Activated T-cell treated with anti-CD3 and anti-CD28 coated beads, Interleukin-2, amount 50 U/mL, for 1 hour (primary cell): Measurements from ENCODE around the gene TBX2.

Experiments
- DNase-seq: peaks from one replicate; pipeline ENCODE4 v3.0.0-alpha.2; 2020

Gene TBX2

DNA sequence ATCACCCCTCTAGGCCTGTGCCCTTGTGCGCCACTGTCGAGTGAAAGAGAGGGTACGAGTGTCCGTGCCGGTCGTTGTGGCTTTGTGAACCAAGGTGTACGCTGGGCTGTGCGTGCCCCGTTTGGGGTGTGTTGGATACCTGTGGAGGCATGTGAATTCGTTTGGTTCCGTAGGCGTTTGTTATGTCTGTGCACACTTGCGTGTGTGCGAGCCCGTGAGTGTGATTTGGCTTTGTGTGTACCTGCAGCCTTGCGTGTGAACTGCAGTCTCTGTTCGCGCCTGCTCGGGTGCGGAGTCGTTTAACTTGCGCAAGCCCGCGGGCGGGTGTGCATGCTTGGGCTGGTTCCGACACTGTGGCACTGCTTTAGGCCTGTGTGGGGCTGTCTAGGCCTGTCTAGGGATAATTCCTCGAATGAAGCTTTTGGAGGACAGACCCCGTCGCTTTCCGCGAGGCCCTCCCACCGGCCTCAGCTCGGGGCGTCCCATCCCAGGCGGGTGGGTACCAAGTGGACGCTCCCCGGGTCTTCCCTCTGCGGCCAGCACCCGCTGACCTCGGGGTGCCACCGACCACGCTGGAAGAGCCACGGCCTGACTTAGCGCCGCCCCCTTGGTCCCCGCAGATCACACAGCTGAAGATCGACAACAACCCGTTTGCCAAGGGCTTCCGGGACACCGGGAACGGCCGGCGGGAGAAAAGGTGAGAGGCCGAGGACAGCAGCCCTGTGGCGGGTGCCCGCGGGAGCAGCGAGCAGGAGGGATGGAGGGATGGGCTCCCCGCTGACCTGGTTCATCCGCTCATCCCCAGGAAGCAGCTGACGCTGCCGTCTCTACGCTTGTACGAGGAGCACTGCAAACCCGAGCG, 4.4 kb downstream of the TBX2 start:
- DNase-seq, result peak; percentile 36

DNA sequence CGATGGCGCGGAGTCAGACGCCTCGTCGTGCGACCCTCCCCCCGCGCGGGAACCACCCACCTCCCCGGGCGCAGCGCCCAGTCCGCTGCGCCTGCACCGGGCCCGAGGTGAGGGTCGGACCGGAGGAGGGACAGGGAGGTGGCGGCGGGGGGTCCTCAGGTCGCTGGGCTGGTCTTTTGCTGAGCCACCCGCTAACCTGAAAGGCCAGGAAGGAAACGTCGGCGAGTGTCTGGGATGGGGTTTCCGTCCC, 4.9 kb downstream of the TBX2 start:
- no peak for DNase-seq

DNA sequence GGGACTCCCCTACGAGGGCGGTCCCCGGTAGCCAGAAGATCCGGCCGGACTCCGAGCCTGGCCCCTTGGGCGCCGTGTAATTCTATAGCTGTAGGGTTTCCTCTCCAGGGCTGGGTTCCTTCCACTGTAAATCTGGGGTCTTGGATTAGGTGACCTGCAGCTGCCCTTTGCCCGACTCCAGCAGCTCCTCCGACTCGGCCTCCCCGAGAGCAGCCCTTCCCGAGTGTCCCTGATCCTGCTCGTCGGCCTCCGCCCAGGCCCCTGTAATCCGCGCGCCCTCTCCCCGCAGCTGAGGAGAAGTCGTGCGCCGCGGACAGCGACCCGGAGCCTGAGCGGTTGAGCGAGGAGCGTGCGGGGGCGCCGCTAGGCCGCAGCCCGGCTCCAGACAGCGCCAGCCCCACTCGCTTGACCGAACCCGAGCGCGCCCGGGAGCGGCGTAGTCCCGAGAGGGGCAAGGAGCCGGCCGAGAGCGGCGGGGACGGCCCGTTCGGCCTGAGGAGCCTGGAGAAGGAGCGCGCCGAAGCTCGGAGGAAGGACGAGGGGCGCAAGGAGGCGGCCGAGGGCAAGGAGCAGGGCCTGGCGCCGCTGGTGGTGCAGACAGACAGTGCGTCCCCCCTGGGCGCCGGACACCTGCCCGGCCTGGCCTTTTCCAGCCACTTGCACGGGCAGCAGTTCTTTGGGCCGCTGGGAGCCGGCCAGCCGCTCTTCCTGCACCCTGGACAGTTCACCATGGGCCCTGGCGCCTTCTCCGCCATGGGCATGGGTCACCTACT, 5.5 kb downstream of the TBX2 start:
- peak; percentile 21 for DNase-seq

DNA sequence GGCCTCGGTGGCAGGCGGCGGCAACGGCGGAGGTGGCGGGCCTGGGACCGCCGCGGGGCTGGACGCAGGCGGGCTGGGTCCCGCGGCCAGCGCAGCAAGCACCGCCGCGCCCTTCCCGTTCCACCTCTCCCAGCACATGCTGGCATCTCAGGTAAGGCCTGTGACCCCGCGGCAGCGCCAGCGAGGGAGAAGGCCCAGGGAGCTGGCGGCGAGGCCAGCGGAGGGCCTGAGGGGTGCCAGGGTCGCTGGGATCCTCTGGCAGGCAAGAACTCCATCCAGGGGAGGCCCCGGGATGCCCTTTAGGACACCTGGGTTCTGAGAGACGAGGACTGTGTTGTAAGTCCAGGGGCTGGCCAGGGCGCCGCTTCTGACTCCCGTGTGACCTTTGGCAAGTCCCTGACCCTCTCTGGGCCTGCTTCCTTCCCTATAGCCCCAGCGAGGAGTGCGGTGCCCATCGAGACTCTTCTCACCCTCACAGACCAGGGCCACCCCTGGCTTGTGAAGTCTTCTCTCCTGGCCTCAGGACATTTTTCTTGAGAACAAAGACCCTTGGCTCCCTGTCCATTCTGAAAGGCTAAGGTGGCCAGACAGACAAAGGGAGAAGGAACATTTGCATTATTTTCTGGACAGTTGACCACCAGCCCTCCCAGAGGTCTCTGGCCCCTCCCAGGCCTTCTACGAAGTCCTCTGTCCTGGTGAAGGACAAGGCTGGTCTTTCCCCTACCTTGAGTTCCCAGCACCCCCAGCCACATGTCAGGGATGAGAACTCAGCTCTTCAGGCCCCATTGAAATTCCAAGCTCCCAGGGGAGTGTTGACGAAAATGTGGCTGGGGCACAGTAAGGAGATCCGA, 6.3 kb downstream of the TBX2 start:
- peak; percentile 22 for DNase-seq

DNA sequence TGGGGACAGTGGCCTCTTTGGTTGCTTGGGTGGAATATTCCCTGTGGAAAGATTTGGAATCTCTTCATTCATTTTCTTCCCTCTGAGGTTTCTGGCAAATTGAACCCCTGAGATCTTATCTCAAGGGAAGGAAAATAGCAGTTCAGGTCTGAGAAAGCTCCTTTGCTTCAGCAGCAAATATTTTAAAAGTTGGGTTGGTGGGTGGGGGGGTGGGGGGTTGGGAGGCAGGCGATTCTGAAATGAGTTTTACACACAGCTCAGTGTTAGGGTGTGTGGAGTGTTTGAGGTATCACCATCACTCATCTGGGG, 6.8 kb downstream of the TBX2 start:
- no peak for DNase-seq

DNA sequence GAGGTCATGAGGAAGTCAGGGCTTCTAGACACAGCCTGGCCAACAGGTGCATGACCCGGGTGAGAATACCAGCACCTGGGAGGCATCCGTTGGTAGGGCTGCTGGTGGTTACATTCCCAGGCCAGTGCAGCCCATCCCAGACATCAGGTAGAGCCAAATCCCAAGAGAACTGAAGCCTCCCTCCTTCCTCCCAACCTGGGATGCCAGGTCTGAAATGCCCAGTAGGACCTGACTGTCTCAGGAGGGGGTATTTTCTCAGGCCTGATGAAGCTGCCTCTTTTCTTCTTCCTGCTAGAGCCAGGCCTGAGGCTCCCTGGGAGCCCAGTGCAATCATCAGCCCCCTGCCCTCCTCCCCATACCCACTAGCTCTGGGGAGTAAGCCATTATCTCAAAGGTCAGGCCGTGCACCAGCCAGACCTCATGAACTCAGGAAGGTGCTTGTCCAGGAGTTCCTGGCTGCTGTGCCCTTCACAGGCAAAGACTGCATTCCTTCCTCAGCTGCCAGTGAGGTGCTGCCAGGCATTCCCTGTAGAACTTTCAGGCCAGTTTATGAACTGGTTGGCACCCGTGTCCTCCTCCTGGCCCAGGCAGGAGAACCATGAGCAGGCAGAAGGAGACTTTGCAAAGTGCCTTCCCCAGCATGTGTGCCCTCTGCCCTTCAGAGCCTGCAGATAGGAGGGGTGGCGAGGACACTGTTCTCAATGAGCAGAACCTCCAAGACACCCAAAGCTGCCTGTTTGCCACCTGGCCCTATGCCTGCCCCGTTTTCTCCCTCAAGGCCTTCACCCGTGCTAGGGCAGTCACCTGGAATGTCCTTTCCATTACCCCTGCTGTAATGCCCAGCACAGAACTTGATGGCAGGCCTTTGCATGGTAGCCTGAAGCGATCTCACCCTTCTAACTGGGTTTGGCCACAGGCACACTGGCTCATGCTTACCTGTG, 7.6 kb downstream of the TBX2 start:
- peak; percentile 18 for DNase-seq

DNA sequence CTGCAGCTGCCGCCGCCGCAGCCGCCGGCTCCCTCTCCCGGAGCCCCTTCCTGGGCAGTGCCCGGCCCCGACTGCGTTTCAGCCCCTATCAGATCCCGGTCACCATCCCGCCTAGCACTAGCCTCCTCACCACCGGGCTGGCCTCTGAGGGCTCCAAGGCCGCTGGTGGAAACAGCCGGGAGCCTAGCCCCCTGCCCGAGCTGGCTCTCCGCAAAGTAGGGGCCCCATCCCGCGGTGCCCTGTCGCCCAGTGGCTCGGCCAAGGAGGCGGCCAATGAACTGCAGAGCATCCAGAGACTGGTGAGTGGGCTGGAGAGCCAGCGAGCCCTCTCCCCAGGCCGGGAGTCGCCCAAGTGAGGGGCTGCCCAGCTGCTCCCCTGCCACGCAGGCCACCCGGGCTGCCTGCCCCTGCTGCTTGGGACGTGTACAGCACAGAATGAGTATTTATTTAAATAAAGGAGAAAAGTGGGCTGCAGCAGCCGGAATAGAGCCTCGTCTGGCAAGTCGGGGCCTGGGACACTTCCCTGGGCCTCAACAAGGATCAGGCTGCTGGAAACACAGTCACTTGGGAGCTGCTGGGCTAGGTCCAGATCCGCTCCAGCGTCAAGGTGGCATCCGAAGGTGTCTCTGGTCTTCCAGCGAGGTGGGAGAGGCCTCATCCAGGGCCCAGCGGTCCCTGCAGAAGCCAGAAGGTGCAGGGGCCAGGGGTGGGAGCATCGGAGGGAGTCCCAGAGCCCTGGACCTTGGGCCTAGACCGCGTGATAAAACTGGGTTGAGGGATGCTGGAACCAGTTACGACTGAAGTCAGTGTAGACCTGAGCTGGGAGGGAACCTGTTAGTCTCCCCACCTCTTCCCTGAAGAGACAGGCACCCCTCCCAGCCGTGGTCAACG, 8.8 kb downstream of the TBX2 start:
- DNase-seq, result no peak

DNA sequence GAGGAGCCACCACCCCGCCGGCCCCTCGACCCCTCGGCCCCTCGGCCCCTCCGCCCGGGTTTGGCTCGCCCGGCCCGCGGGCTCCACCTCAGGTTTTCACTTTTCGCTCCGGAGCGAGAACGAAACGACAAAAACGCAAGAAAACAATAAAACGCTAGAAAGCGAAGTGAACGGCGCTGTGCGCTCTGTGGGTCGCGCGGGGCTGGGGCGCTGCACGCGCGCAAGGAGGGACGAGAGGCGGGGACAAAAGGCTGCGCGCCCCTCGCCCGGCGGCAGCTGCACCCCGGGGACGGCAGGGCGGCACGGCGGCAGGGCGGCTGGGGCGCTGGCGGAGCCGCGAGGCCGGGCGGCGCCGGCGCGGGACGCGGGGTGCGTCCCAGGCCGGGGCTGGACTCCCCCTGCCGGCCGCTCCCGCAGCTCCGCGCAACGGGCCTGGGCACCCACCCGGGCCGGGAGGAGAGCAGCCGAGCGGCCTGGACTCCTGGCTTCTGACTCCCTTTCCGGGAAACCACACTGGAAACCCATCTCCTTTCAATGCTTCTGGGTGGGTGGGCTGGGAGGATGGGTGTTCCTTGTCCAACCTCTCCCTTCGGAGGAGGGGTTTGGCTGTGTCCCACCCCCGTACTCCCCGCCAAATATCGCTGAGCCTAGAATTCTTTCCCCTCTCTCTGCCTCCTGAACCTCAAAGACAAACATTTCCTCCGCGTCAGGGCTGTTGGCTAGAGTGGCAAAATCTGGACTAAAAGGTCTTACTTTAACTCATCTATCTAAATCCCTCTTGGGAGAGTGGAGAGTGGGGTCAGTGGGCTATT, 9.9 kb downstream of the TBX2 start:
- peak; percentile 55 for DNase-seq

DNA sequence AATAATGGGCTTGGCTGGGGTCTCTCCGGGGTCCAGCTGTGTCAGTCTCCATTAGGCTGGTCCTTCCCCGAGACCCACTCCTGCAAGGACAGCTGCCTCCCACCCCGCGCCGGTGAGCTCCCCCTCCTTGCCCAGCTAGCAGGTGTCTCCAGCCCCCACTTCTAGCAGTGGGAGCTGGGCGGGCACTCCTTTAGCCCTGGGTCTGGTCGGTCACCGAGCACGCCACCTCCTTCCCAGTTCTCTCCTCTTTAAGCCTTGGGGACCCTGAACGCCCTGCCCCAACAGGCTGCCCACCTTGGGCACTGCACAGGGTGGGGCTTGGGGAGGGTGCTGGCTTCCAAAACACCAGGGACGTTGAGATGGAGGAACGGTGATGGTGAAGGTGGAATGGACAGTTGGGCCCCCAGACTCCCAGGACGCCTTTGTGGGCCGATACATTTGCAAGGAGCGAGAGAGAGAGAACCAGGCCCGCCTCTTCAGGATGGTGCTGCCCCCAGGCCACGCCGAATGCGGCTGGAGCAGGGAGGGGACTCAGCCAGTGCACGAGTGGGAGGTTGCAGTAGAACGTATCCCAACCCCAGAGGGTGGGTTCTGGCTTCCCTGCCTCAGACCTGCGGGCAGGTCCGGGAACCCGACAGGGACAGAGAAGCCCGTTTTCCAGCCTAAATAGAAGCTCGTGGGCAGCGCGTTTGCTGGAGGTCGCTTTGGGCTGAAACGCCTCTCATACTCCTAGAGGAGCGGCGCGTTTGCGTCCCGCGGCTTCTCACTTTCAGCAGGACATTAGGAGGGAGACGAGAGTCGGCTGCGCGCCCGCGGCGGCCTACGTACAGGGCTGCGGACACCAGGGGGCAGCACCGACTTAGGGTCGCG, 10.7 kb downstream of the TBX2 start:
- DNase-seq, result peak; percentile 83

DNA sequence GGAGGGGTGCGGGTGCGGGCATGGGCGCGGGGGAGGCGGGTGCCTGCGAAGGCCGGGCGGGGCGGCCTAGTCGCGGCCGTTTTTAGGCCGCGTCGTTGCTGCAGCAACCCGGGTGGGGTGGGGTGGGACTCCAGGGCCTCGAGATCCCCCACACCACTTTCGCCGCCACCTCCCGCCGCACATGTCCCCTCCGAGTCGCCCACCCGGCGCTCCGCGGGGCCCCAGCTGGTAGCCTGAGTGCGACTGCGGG, 11.3 kb downstream of the TBX2 start:
- DNase-seq, result no peak

DNA sequence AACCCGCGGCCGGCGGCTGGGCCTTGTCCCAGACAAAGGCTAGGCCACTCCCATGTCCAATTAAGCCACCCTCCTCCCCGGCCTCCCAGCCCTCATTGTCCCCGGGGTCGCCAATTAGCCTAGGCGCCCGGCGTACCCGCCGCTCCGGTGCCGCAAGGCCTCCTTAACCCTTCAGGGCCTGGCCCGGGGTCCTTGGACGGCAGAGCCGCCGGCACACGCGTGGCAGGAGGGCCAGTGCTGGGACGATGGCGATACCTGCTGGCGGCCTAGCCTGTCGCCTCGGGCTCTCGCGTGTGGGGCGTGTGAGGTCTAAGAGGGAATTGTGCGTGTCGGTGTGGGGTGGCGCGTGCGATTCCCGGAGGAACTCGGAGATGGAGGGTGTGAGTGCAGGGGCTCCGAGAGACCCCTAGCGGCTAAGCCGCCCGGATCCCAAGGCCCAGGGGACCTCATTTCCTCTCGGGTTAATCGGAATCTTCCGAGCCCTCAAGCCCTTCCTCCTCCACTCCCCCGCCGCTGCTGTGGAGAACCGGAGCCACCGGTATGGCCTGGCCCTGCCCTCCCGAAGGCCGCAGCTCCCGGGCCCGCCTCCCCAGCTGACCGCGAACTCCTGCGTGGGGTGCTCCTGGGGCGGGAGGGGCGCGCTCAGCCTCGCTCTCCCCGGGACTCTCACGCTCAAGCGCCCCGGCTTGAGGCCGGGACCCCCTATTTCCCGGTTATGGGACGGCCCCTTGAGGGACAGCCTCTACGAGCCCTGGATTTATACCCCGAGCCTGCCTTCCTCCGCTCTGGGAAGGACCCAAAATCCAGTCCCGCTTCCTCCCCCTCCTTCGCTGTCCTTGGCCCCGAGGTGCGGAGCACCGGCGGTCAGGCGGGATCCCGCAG, 11.9 kb downstream of the TBX2 start:
- peak; percentile 56 for DNase-seq

DNA sequence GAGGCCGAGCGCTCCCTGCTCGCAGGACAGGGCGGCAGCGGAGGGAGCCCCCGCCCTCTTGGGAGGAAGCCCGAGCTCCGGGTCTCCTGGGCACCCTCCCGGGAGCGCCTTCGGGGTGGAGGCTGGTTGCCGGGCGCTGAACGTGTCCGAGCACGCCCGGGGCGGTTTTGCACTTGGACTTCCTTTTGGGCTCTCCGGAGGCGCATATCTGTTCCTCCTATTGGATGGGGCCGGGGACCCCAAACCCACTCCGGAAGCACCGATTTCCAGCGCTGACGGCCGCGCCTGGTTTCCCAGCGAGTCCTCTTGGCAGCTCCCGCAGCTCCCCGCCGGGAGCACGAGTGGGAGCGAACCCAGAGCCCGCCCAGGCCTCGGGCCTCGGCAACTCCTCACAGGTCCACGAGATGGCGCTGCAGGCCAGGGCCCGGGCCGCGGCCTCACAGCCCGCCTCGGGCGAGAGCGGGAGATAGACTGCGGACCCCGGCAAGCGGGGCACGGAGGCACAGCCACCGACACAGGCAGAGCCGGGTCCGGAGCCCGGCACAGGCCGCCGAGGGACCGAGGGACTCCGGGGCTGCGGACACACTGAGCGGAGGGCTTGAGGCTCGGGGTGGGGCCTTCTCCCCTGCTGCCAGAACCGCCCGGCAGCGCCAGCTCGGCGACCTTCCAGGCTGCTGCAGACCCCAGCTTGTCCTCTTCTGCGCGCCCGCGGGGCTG, 12.7 kb downstream of the TBX2 start:
- DNase-seq, result peak; percentile 87

DNA sequence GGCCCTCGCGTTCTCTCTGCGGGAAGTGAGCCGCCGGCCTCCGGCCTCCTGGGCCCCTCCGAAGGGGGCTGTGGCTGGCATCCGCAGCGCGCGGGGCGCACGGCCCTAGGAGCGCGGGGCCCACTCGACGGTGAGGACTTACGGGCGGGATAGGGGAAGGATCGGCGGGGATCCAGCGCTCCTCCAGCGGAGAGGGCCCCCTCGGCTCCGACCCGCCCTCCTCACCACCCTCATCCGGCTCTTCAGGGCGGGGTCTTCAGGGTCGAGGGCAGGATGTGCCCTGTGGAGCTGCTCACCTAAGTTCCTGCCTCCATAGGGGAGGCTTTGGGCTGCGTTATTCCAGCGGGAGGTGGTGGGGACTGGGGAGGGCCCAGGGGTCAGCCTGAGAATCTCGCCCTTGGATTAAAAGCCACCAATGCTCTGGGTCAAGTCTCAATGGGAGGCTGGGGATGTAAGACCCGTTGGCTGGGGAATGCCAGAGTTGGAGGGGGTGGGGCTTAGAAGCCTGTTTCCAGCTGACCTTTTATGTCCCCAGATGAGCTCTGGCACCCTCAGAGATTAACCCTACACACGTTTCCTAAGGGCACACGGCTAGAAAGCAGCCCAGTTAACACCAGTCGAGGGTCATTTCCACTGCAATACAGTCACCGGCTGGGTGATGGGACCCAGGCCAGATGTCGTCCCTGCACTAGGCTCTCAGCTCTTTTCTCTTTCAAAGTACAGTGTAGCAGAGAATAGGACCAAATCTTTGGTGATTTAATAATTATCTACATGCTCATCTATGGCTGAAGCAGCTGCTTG, 13.4 kb downstream of the TBX2 start:
- no peak for DNase-seq

DNA sequence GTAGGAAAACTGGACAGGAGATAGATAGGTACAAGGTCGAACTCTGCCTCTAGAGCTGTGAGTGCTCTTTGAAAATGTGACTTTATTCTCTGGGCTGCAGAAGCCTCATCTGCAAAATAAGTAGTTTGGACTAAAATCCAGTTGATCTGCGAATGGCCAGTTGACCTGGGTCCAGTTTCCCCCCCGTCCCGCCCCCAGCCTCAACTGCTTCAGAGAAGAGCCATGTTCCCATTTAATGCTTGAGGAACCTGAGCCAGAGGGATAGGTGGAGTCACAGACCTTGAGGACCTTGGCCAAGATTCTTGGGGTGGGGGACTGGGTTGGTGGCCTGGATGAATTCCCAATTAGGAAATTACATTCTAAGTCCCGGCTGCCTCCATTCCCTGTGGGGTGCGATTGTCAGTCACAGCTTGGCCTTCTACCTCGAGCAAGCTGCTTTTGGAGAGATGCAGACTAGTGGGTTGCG, 14.1 kb downstream of the TBX2 start:
- no peak for DNase-seq

DNA sequence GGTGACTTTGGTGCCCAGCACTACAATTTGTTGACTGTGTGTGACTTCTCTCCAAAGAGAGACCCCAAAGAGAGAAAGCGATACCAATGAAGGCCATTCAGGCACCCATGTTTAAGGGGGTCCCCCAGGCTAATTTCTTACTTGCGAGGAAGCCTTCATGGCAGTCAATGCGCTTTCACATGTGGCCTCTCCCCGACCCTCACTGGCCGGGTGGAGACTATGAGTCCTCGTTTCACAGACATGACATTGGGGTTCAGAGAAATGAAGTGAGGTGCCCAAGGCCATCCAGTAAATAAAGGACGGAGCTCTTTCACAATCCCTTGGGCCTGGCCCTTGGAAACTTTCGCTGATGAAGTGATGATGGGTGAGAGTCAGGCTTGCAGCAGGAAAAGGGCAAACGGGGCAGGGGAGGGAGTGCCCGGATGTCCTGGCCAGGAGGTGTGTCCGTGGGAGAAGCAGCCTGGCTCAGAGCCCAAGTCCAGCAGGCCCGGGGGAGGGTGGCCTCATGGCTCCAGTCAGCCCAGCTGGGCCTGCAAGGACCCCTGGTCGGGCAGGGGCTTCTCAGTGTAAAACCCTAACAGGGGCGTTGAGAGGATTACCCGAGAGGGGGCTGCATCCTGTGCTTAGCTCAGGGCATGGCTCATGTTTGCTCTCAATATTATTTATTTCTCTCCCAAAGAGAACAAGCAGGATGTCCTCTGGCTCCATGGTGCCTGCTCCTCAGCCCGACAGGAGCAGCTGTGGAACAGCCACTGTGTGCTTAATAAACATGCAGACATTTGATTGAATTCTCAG, 14.7 kb downstream of the TBX2 start:
- DNase-seq, result no peak

DNA sequence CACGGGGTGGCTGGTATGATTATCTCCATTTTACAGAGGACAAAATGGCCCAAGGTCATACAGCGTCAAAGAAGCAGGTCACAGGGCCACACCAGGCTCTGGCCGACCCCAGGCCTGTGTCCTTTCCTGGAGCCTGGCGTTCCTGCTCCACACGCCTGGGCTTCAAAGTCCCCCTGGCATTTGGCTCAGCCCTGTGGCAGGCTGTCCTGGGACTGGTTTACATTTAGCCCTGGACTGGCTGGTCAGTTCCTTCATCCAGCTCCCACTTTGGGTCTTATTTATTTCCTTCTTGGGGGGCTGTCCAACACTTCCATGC, 15.3 kb downstream of the TBX2 start:
- no peak for DNase-seq
